PFSK-1 (cell line): ENCODE measurements around the gene THEM4.

Experiments
- FOXP2 ChIP-seq: optimal IDR thresholded peaks from 2 replicates; pipeline ENCODE3; 2011; ENCODE audit warnings: borderline replicate concordance, control low read depth, inconsistent platforms; ENCODE audit not compliant: insufficient read depth; ENCODE audit errors: extremely low read length, extremely low read depth
- POLR2AphosphoS5 ChIP-seq: IDR thresholded peaks from 2 replicates; pipeline ENCODE4 v1.6.1; 2012; ENCODE audit warnings: low read depth, mild to moderate bottlenecking, control low read depth, low read length, moderate library complexity
- REST ChIP-seq, 2 experiments: IDR thresholded peaks; 2 replicates each; pipeline versions ENCODE4 v1.6.1 to v1.8.0; 2011 to 2012; ENCODE audit warnings: low read depth in 2 of 2, low read length in 2 of 2, control low read depth in 1 of 2, inconsistent platforms in 1 of 2, mild to moderate bottlenecking in 1 of 2, moderate library complexity in 1 of 2; ENCODE audit not compliant: insufficient read depth in 1 of 2
- SIN3A ChIP-seq: IDR thresholded peaks from 2 replicates; pipeline ENCODE4 v1.6.1; 2012; ENCODE audit warnings: mild to moderate bottlenecking, low read length, moderate library complexity, borderline replicate concordance; ENCODE audit not compliant: insufficient read depth
- TAF1 ChIP-seq: IDR thresholded peaks from 2 replicates; pipeline ENCODE4 v1.6.1; 2012; ENCODE audit warnings: low read length, control low read depth, borderline replicate concordance; ENCODE audit not compliant: insufficient read depth

Gene THEM4

GRCh38 chr1:151902858-151903257 is 6.5 kb downstream of the THEM4 start:
- TF ChIP-seq FOXP2 (no peak), POLR2AphosphoS5 (no peak), REST (IDR thresholded peaks at IDR 0.05; ENCODE audit: insufficient read depth in 1 of 2, low read depth in 2 of 2, low read length in 2 of 2) (no peak), TAF1 (no peak), SIN3A (no peak)

GRCh38 chr1:151898519-151898991 is 10.8 kb downstream of the THEM4 start:
- no peak for TF ChIP-seq POLR2AphosphoS5
- TF ChIP-seq FOXP2 = no peak
- TF ChIP-seq REST (IDR thresholded peaks at IDR 0.05; ENCODE audit: insufficient read depth in 1 of 2, low read depth in 2 of 2, low read length in 2 of 2) = no peak
- no peak for TF ChIP-seq TAF1
- TF ChIP-seq SIN3A = no peak

- TF ChIP-seq FOXP2 (no peak), SIN3A (no peak), REST (IDR thresholded peaks at IDR 0.05; ENCODE audit: insufficient read depth in 1 of 2, low read depth in 2 of 2, low read length in 2 of 2) (no peak), POLR2AphosphoS5 (no peak), TAF1 (no peak)
Observed at GRCh38 chr1:151897991-151898431, 11.3 kb downstream of the THEM4 start.

- no peak for TF ChIP-seq REST (IDR thresholded peaks at IDR 0.05; ENCODE audit: insufficient read depth in 1 of 2, low read depth in 2 of 2, low read length in 2 of 2)
- no peak for TF ChIP-seq SIN3A
Observed at GRCh38 chr1:151893176-151893924, 16.0 kb downstream of the THEM4 start.
